Gastroesophageal sphincter (tissue), 4 donors: Measurements from ENCODE around the gene LTBP1. TPM values are rescaled to one million over a fixed set of nuclear protein-coding genes. Genes with fewer than 3 reads are reported as not detected.

Experiments used
- ATAC-seq: fragments of 150-250 bp; one replicate; pipeline ENCODE4 v1.9.1; 2016; ENCODE audit warnings: mild to moderate bottlenecking, moderate library complexity
- H3K27ac ChIP-seq, 4 donors: fragments of 200-600 bp; sonication (generic) in 3 of 4; 1 replicate in 3 of 4; 2 replicates in 1 of 4; pipeline ENCODE4 v1.5.1; 2016 to 2019
- H3K27me3 ChIP-seq: fragments of 200-600 bp; sonication (generic); one replicate; pipeline ENCODE4 v1.5.1; 2019
- H3K36me3 ChIP-seq, 2 donors: fragments of 200-600 bp; sonication (generic); one replicate each; pipeline ENCODE4 v1.5.1; 2019; ENCODE audit warnings: control low read depth in 1 of 2
- H3K4me1 ChIP-seq, 3 donors: fragments of 200-600 bp; sonication (generic); 1 replicate in 2 of 3; 2 replicates in 1 of 3; pipeline ENCODE4 v1.5.1; 2016 to 2019; ENCODE audit warnings: control low read depth in 2 of 3
- H3K4me3 ChIP-seq, 2 donors: fragments of 200-600 bp; sonication (generic); one replicate each; pipeline ENCODE4 v1.5.1; 2019; ENCODE audit warnings: mild to moderate bottlenecking in 1 of 2, moderate library complexity in 1 of 2
- H3K9me3 ChIP-seq, 3 donors: fragments of 200-600 bp; sonication (generic); one replicate each; pipeline ENCODE4 v1.5.1; 2017 to 2019; ENCODE audit warnings: control low read depth in 2 of 3
- EP300 ChIP-seq: sonication (generic); formaldehyde crosslinking; IDR thresholded peaks from one replicate; pipeline ENCODE4 v1.6.1; 2017; ENCODE audit warnings: antibody characterized with exemption, mild to moderate bottlenecking
- POLR2A ChIP-seq, 2 donors: fragments of 450-650 bp; IDR thresholded peaks; one replicate each; pipeline ENCODE4 v1.6.1; 2017; ENCODE audit warnings: antibody characterized with exemption in 2 of 2, mild to moderate bottlenecking in 2 of 2, moderate library complexity in 1 of 2
- POLR2AphosphoS5 ChIP-seq: sonication (generic); formaldehyde crosslinking; IDR thresholded peaks from one replicate; pipeline ENCODE4 v1.6.1; 2017; ENCODE audit warnings: antibody characterized with exemption
- WGBS, 2 donors: methylation state at CpG; one replicate each; pipeline ENCODE4 v1.1.5; 2018; ENCODE audit warnings: low coverage in 1 of 2; 5-methylcytosine and 5-hydroxymethylcytosine counted together
- total RNA-seq, 4 donors: library from RNA; depleted of rRNA; stranded (reverse); fragments of >200 nt; gene quantifications; one replicate each; pipeline ENCODE4 v1.1.0, GENCODE V29; 2016
- TF ChIP-seq, protein P1 (sequence below), 4 experiments: fragments of 200-600 bp in 2 of 4; fragments of 450-650 bp in 2 of 4; sonication (generic) in 1 of 4; IDR thresholded peaks; one replicate each; pipeline ENCODE4 v1.5.1; 2017 to 2019; ENCODE audit warnings: antibody characterized with exemption in 4 of 4, mild to moderate bottlenecking in 2 of 4, moderate library complexity in 2 of 4

Gene LTBP1
- total RNA-seq, 4 donors from 2014 or later: 238 to 493 (median 378) TPM

DNA sequence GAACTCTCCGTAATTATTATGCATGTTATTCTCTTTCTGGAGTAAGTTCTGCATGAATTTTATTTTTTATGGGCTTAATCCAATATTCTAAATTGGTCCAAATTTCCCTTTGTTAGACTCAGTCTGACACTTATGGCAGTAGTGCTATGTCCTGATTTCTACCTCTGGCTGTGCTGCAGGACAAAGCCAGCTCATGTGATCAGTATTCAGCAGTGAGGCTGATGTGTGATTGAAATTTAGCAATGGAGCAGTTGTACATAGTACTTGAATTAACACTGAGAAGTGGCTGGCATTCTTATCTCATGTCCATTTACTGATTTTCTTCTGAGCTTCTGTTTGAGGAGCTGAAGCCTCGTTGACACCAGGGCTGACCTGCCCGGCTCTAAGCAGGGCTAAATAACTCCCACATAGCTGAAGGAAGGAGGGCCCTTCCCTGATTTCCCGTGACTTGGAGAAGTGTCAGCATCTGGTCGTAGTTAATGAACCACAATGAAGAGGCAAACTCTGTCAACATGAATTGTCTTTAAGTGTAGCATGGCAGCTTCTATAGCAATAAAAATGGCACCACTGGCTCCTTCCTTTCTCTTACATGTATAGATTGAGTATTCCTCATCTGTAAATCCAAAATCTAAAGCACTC, 370.7 kb downstream of the LTBP1 start:
- Histone ChIP-seq H3K9me3 (no peaks in the 10 kb centered on the region), H3K36me3 (peaks cover 0 to 35% of the 10 kb centered on the region in 2 donors), H3K4me1 (peaks cover 11 to 85% (median 25%) of the 10 kb centered on the region in 3 donors), H3K4me3 (no peak overlapping the region), H3K27me3 (no peaks in the 10 kb centered on the region), H3K27ac (peak overlapping the region; percentile 20 to 53 (median 40))
- no peak for ATAC-seq
- 79 to 80% methylated on average over 3 of the region's 5 CpGs for WGBS, 2 donors
- TF ChIP-seq POLR2AphosphoS5 (no peak), POLR2A (IDR thresholded peaks at IDR 0.05) (no peak), EP300 (no peak)
- TF ChIP-seq, protein P1, sequence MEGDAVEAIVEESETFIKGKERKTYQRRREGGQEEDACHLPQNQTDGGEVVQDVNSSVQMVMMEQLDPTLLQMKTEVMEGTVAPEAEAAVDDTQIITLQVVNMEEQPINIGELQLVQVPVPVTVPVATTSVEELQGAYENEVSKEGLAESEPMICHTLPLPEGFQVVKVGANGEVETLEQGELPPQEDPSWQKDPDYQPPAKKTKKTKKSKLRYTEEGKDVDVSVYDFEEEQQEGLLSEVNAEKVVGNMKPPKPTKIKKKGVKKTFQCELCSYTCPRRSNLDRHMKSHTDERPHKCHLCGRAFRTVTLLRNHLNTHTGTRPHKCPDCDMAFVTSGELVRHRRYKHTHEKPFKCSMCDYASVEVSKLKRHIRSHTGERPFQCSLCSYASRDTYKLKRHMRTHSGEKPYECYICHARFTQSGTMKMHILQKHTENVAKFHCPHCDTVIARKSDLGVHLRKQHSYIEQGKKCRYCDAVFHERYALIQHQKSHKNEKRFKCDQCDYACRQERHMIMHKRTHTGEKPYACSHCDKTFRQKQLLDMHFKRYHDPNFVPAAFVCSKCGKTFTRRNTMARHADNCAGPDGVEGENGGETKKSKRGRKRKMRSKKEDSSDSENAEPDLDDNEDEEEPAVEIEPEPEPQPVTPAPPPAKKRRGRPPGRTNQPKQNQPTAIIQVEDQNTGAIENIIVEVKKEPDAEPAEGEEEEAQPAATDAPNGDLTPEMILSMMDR (IDR thresholded peaks at IDR 0.05): no peak

- TF ChIP-seq, protein P1 (IDR thresholded peaks at IDR 0.05): no peak
- TF ChIP-seq POLR2A (IDR thresholded peaks at IDR 0.05): no peak
- no peak for TF ChIP-seq EP300
- no peak for TF ChIP-seq POLR2AphosphoS5
- Histone ChIP-seq H3K9me3 (no peaks in the 10 kb centered on the region), H3K27me3 (no peaks in the 10 kb centered on the region), H3K27ac (peak overlapping the region in 2 of 4 donors; percentile 50 to 53), H3K4me1 (peaks cover 11 to 87% (median 27%) of the 10 kb centered on the region in 3 donors), H3K36me3 (peaks cover 0 to 31% of the 10 kb centered on the region in 2 donors), H3K4me3 (no peak overlapping the region)
- ATAC-seq: no peak
- WGBS, 2 donors: 61 to 69% methylated on average over 2 to 3 of the region's 3 CpGs
Observed at GRCh38 chr2:33318456-33318855, 371.7 kb downstream of the LTBP1 start.

- peak overlapping the region; percentile 19 to 80 (median 67) for H3K27ac ChIP-seq
- no peaks in the 10 kb centered on the region for H3K27me3 ChIP-seq
- no peak for TF ChIP-seq POLR2A (IDR thresholded peaks at IDR 0.05)
- TF ChIP-seq POLR2AphosphoS5: no peak
- TF ChIP-seq, protein P1 (IDR thresholded peaks at IDR 0.05): no peak
- no peak for TF ChIP-seq EP300
- WGBS, 2 donors: 35 to 61% methylated on average over 2 to 3 of the region's 3 CpGs
- no peak overlapping the region for H3K4me3 ChIP-seq
- no peak for ATAC-seq
- H3K36me3 ChIP-seq: peaks cover 0 to 13% of the 10 kb centered on the region in 2 donors
- peaks cover 11 to 88% (median 32%) of the 10 kb centered on the region in 3 donors for H3K4me1 ChIP-seq
- H3K9me3 ChIP-seq: no peaks in the 10 kb centered on the region
Observed at GRCh38 chr2:33320573-33320972, 373.8 kb downstream of the LTBP1 start.

DNA sequence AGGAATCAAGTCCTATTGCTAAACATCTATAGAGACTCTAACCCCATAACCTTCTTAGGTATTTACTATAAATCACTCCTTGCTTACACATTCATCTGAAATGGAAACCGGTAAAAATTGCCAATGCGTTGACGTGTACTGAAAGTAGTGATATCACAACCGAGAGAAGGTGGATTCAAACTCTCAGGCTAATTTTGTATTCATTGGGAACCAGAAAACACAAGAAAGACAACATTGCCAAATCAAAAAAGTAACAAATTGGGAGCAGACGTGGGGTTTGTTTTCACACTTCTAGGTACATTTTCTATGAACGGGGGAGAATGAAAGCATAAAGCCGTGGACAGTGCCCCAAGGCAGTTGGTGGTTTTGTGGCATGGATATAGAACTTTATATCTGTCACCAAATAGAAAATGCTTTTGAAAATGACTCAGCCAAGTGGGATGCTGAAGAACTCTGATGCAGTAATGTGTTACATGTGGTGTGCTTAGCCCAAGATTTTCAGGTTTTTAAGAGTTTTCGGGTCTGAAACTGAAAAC, 374.6 kb downstream of the LTBP1 start:
- Histone ChIP-seq H3K4me3 (no peak overlapping the region), H3K27ac (peak overlapping the region; percentile 49 to 80 (median 67)), H3K9me3 (no peaks in the 10 kb centered on the region), H3K36me3 (peaks cover 0 to 10% of the 10 kb centered on the region in 2 donors), H3K27me3 (no peaks in the 10 kb centered on the region), H3K4me1 (peaks cover 11 to 90% (median 32%) of the 10 kb centered on the region in 3 donors)
- TF ChIP-seq POLR2A (IDR thresholded peaks at IDR 0.05) (no peak), EP300 (no peak)
- TF ChIP-seq, protein P1 (IDR thresholded peaks at IDR 0.05): no peak
- no peak for ATAC-seq
- WGBS, 2 donors: 52 to 68% methylated on average over 8 of the region's 8 CpGs
